ENCODE data around the gene COX4I2. TPM values are rescaled to one million over a fixed set of nuclear protein-coding genes. Genes with fewer than 3 reads are reported as not detected.

COX4I2 gene
- total and polyA plus RNA-seq, 2 of the 4 experiments (the other 2 are of a cell fraction): not detected

GRCh38 chr20:31669876-31670275 lies 32.2 kb downstream of the COX4I2 start:
- Histone ChIP-seq H2BK15ac (ENCODE audit: low read depth, low read length) (peak overlapping the region; percentile 40; the same call in 1 of the 3 replicates), H3K9me1 (ENCODE audit: insufficient read depth, low read length) (peaks cover 46% of the 10 kb centered on the region), H2AFZ (replicated peaks; ENCODE audit: low read length, poor library complexity) (no peak overlapping the region), H3K27ac (ENCODE audit: insufficient read depth, low read length) (no peak overlapping the region), H3K14ac (replicated peaks; ENCODE audit: low read depth, low read length) (peak overlapping the region; percentile 43), H3K27me3 (ENCODE audit: control insufficient read depth, insufficient read depth, low read length) (no peaks in the 10 kb centered on the region), H3K4me1 (ENCODE audit: control insufficient read depth, insufficient read depth, low read length) (peaks cover 19% of the 10 kb centered on the region), H4K8ac (ENCODE audit: low read depth in 2 of 2, low read length in 2 of 2) (peak overlapping the region in 1 of 2 experiments; percentile 1; a peak in 1 of 4 replicates), H3K56ac (ENCODE audit: extremely low read depth, insufficient read depth, low read length) (no peak overlapping the region), H3K4me3 (ENCODE audit: insufficient read depth, low read depth, low read length) (no peak overlapping the region), H4K91ac (ENCODE audit: insufficient read depth, low read depth, low read length) (no peak overlapping the region), H2AK5ac (ENCODE audit: low read depth, low read length) (peak overlapping the region; percentile 85; the same call in 1 of the 2 replicates), H2BK5ac (ENCODE audit: low read depth, low read length, poor library complexity, severe bottlenecking) (no peak overlapping the region), H4K20me1 (ENCODE audit: insufficient read depth, low read length) (peaks cover 46% of the 10 kb centered on the region), H3K79me1 (ENCODE audit: low read depth in 1 of 2, low read length in 2 of 2) (peaks cover 45 to 88% of the 10 kb centered on the region in 2 experiments), H4K5ac (ENCODE audit: low read depth, low read length) (no peak overlapping the region), H2BK20ac (ENCODE audit: low read depth, low read length) (0 out of 2 replicates have a peak overlapping the region, but pooled peaks have one; percentile 6), H2AK9ac (replicated peaks; ENCODE audit: low read depth, low read length, poor library complexity) (peak overlapping the region; percentile 7), H3K4ac (ENCODE audit: low read depth, low read length) (peak overlapping the region; percentile 61), H3K18ac (ENCODE audit: low read depth, low read length) (no peak overlapping the region), H2BK120ac (ENCODE audit: low read depth, low read length) (0 out of 2 replicates have a peak overlapping the region, but pooled peaks have one; percentile 3), H3K36me3 (ENCODE audit: control insufficient read depth, insufficient read depth, low read length) (peaks cover 16% of the 10 kb centered on the region), H3K4me2 (ENCODE audit: low read depth, low read length) (no peak overlapping the region), H3K23ac (ENCODE audit: low read depth, low read length) (peak overlapping the region; percentile 9; the same call in 1 of the 2 replicates), H3K9ac (ENCODE audit: low read depth, low read length) (no peak overlapping the region), H3K9me3 (ENCODE audit: control insufficient read depth, insufficient read depth, low read length) (no peaks in the 10 kb centered on the region)
- no CpG with 5 or more reads among the region's 3 CpGs for whole genome bisulfite sequencing, 2 experiments (ENCODE audit: extremely low coverage in 2 of 2, insufficient read length in 1 of 2)
- BruUV-seq (replicated peaks): no TSS peak
- in situ Hi-C loops (cut with MboI; ENCODE audit: low sequenced_read_pairs): no loop called here
- dilution Hi-C loops (cut with HindIII; ENCODE audit: low sequenced_read_pairs, unreplicated experiment): no loop called here
- DNase-seq (peak; percentile 20), ATAC-seq (ENCODE audit: low read depth) (0 out of 2 replicates have a peak, but pooled peaks have one; percentile 10)
- TF ChIP-seq RAD21 (IDR thresholded peaks at IDR 0.05; ENCODE audit: low read length) (no peak), MAFK (IDR thresholded peaks at IDR 0.05; ENCODE audit: low read depth, low read length) (no peak), SMC3 (IDR thresholded peaks at IDR 0.05; ENCODE audit: low read depth, low read length) (no peak), POLR2A (IDR thresholded peaks at IDR 0.05; ENCODE audit: low read depth, low read length) (no peak), MXI1 (IDR thresholded peaks at IDR 0.05; ENCODE audit: borderline replicate concordance, low read depth, low read length) (no peak), BHLHE40 (IDR thresholded peaks at IDR 0.05; ENCODE audit: low read depth, low read length) (no peak), CTCF (conservative IDR thresholded peaks at IDR 0.05; ENCODE audit: low read depth, low read length) (no peak), FOS (IDR thresholded peaks at IDR 0.05; ENCODE audit: low read depth, low read length) (no peak), ELK1 (IDR thresholded peaks at IDR 0.05; ENCODE audit: borderline replicate concordance, low read depth, low read length) (no peak), USF2 (IDR thresholded peaks at IDR 0.05; ENCODE audit: low read depth, low read length) (no peak), RCOR1 (IDR thresholded peaks at IDR 0.05; ENCODE audit: insufficient replicate concordance, low read length) (no peak), CHD1 (IDR thresholded peaks at IDR 0.05; ENCODE audit: low read depth, low read length) (no peak), NFE2L2 (IDR thresholded peaks at IDR 0.05; ENCODE audit: low read depth, low read length) (no peak), MAZ (IDR thresholded peaks at IDR 0.05; ENCODE audit: borderline replicate concordance, low read depth, low read length) (no peak), CEBPB (IDR thresholded peaks at IDR 0.05; ENCODE audit: low read depth, low read length) (no peak)
- POLR2A ChIA-PET (ENCODE audit: unreplicated experiment): no interaction called here
- CTCF ChIA-PET: interaction anchor here (0.5 kb wide), 1 partner anchor 209 kb away, joined by 4 read pairs; no protein-coding TSS in a partner anchor
- intact Hi-C loops (cut with micrococcal nuclease): loop anchor here (2.0 kb wide), 1 partner anchor 53 kb away; the partner anchor contains the start of gene BCL2L1
